Stimulated activated CD8-positive, alpha-beta memory T cell treated with anti-CD3 and anti-CD28 coated beads, Interleukin-4, amount 100 ng/mL, for 48 hours (primary cell): Measurements from ENCODE around the gene RPS21.
A peak's percentile ranks its signal among the peaks of the same experiment; 100 is the strongest.

Experiments
- DNase-seq: peaks from one replicate; pipeline ENCODE4 v3.0.0-alpha.2; 2020

RPS21 gene

DNA sequence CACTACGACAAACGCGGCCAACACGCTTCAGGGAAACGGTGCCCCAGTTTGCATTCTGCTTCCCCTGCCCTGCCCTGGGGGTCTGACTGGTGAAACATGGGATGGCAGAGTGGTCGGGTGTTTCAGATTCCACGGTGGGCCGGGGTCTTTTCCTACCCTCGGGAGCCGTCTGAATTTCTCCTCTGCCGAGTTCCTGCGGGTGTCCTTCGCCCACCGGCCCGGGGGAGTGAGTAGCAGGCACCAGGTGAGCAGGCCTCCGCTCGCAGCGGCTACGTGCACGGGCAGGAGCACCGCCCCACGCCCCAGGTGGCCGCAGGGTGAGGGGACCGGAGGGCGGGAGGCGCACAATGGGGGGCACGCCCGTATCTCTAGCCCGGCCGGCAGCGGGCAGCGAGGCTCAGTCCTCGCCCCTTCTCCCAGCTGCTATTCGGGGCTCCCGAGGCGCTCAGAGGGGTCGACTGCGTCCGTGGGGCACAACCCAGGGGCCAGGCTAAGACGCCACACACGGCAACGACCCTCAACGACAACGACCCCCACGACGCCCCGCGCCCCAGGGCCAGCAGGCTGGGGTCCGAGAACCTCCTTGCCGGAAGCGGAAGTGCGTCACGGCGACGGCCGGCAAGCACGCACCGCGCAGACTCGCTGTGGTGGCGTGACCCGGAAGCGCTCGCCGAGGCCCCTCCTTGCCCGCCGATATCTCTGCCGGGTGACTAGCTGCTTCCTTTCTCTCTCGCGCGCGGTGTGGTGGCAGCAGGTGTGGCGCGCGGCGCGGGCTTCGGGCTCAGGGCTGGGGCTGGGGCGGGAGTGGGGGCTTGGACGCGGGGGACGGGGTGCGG is at the start of gene RPS21:
Gene RPS21 (plus strand): TSS at position 721 of the 836 bp plus-strand sequence. CDS start 236 bp downstream, outside the sequence.
- peak; percentile 94 for DNase-seq

DNA sequence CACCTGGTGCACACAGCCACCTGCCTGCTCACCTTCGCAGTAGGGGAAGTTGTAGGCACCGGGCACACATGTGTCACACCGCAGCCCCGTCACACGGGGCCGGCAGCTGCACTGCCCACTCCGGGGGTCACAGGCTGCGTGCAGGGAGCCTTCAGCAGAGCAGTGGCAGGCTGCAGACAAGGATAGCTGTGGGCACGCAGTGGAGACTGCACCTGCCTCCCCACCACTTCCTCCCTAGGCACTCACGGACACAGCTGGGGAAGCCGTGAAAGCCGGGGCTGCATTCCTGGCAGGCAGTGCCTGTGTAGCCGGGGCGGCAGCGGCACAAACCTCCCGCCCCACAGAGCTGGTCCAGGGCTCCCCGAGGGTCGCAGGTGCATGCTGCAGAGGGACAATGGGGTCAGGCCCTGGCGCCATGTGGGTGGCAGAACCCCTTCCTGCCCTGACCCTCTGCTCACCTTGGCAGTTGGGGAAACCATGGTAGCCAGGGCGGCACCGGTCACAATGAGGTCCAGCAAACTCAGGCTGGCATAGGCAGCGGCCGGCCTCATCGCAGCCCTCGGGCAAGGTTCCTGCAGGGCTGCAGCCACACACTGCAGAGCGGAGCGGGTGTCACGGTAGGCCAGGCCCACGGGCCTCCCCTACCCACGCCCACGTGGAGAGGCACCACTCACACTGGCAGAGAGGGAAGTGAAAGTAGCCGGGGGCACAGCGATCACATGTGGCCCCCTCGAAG is 49.2 kb upstream of the RPS21 start:
- DNase-seq: no peak

GRCh38 chr20:62338294-62338620 is 48.6 kb upstream of the RPS21 start:
- DNase-seq: no peak

DNA sequence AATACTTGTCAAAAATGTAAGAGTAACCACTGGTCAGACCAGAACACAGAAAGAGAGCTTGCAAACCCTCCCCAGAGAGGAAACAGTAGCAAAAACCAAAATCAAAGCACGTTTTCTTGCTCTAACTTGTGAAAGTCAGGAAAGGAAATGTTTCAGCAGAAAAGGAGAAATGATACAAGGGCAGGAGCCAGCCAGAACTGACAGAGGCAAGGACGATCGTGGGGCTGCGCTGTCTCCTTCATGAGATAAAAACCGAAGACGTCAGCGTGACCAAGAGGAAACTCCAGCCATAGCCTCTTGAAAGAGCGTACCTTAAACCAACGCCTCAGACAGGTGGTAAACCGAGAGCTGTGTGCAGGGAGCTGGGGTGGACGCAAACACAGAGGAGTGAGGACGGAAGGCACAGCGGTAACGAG is 47.2 kb upstream of the RPS21 start:
- no peak for DNase-seq

DNA sequence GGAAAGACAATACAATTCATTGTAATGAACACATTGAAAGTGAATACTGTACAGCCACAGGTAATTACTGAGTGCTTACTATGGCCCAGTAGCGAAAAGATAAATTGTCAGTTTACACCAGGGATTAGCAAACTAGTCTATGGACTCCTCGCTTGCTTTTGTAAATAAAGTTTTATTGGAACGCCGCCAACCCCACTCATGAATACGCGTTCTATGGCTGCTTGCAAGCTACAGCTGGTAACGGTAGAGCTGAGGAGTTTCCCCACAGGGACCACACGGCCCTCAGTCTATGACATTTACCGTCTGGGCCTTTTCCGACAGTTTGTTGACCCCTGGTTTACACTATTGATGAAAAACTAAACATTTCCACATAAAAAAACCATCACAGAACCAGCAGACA is 44.0 kb upstream of the RPS21 start:
- DNase-seq: no peak

GRCh38 chr20:62344092-62344491 is 42.8 kb upstream of the RPS21 start:
- no peak for DNase-seq

- no peak for DNase-seq
These were observed 42.1 kb upstream of the RPS21 start for GRCh38 chr20:62344782-62345181.

GRCh38 chr20:62345681-62346370 is 41.1 kb upstream of the RPS21 start:
- no peak for DNase-seq

DNA sequence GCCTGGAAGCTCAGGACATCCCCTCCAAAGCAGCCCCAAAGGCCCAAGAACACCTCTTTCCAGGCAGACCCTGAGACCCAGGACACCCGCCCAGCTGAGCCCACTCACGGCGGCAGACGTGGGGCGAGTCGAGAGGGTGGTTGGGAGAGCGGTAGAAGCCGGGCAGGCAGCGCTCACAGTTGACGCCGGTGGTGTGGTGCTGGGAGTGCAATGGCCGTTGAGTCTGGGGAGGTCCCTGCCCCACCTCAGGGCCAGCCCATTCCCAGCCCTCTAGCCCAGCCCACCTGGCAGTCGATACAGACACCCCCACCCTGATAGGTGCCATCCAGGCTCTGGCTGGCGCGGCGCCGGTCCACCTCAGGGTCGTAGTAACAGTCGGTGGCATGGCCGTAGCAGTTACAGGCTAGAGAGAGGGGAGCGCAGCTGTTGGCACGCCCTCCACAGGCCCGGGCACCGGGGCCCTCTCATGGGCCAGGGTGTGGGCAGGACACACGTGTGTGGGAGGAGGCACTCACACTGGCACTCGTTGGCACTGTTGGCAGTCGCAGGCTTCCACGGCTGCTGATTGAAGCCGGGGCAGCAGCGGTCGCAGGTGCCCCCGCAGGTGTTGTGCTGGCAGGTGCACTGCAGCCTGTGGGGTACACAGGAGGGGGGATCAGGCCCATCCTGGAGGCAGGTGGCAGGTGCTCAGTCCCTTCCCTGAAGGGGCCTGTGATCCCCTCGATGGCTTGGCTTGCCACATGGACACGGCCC is 40.3 kb upstream of the RPS21 start:
- no peak for DNase-seq

DNA sequence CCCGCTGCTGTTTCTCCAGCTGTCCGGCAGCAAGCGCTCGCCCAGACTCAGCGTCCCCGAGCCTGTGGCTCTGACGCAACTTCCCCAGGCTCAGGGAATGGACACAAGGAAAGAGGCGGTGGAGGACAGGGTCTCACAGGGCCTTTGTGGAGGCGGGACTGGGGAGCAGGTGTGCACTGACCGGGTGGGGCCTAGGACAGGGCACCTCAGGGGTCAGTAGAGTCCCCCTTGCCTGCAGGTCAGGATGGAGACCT is 39.8 kb upstream of the RPS21 start:
- no peak for DNase-seq

- DNase-seq: no peak
These were observed 39.5 kb upstream of the RPS21 start for GRCh38 chr20:62347445-62347844.

DNA sequence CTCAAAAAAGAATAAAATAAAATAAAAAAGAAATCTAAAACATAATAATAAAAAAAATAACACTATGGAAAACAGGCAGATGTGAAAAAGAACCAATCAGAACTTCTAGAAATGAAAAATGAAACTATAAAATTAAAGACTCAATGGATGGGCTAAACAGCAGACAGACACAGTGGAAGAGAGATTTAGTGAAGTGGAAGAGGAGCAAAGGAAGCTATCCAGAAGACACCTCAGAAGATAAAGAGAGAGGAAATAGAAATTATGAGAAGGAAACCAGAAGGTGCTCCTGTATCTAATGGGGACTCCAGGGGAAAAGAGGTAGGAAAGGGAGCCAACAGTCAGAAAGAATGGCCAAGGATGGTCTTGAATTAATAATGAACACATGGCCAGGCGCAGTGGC is 38.3 kb upstream of the RPS21 start:
- DNase-seq: no peak

- DNase-seq: no peak
These were observed 37.3 kb upstream of the RPS21 start for GRCh38 chr20:62349556-62350097.

DNA sequence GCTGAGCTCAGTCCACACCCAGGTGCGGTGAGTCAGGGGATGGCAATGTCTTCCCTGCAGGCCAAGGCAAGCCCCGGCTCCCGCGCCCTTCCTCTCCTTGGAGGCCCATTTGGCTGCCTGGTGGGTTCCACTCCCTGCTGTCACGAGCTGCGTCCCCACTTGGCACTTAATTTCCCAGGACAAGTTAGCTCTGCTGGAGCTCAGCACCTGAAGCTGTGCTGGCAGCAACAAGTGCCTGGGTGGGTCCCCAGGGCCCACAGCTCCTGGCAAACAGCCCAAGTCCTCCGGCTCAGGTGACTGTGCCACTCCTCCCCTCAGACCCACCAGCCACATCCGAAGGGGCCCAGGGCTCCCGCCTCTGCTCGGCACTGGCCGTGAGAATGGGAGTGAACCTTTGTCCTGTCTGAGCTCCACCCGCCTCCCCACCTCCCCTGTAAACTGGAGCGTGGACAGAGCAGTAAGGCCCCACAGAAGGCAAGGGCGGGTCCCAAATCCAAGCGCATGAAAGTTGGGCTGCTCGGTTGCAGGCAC is 36.7 kb upstream of the RPS21 start:
- no peak for DNase-seq

DNA sequence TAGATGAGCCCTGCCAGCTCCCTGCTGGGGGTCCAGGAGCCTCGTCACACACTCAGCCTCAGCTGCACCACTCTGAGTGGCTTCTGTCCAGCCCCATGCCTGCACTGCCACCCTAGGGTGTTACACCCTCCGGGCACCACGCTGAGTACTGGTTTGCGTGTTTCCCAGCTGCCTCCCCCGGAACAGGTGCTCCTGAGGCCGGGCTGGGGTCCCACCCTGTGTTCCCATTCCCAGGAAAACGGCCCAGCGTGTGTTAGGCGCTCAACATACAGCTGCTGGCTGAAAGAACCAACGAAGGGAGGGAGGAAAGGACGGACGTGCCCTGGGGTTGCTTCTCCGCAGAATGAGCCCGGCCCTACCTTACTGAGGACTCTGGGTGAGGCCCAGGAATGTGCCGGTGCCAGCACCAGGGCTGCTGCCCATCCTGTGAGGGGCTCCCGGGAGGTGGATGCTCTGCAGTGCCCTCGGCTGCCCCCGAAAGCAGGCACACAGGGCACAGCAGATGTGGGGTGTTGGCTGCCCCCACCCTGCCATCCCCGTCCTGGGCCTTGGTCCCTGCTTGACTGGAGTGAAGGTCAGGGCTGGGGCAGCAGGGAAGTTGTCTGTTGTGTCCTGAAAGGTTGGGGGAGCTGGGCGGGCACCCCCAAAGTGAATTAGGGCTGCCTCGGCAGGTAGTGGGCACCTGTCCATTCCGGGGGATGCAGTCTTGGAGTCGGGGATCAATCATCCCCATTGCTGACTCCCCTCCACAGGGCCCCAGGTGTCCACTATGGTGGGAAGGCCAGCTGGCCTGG is 36.1 kb upstream of the RPS21 start:
- no peak for DNase-seq

DNA sequence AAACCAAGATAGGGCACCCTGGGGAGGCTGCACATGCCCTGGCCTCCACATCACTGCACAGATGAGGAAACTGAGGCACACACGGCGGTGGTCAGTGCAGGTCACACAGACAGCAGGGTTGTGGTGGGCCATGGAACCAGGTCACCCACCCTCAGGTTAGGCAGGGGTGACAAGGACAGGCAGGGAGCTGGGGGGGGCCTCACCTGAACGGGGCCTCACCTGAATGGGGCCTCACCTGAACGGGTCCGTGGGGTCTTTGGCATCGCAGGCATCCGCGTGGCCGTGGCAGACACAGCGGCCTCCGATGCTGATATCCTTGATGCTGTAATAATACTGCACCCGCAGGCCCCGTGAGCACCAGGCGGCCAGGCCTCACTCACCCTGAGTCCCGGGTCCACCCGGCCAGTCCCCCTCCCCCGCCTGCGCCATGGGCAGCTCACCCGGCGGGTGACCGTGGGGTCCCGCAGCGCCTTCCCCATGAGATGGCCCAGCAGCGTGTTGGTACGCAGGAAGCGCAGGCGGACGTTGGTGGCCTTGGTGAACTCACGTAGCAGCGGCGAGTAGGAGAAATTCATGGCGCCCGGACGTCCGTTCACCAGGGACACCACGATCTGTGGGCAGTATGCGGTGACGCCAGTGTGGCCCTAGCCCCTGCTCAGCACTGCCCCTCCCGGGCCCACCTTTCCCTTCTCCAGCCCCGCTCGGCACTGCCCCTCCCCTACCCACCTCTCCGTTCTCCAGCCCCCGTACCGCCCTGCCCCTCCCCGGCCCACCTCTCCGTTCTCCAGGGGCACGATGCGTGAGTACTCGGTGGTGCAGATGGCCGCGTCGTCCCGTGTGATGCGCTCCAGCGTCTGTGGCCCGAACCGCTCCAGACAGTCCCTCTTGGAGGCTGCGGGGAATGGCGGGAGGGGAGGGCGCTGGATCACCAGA is 35.2 kb upstream of the RPS21 start:
- DNase-seq: no peak

GRCh38 chr20:62352402-62353288 is 34.3 kb upstream of the RPS21 start:
- DNase-seq: no peak

DNA sequence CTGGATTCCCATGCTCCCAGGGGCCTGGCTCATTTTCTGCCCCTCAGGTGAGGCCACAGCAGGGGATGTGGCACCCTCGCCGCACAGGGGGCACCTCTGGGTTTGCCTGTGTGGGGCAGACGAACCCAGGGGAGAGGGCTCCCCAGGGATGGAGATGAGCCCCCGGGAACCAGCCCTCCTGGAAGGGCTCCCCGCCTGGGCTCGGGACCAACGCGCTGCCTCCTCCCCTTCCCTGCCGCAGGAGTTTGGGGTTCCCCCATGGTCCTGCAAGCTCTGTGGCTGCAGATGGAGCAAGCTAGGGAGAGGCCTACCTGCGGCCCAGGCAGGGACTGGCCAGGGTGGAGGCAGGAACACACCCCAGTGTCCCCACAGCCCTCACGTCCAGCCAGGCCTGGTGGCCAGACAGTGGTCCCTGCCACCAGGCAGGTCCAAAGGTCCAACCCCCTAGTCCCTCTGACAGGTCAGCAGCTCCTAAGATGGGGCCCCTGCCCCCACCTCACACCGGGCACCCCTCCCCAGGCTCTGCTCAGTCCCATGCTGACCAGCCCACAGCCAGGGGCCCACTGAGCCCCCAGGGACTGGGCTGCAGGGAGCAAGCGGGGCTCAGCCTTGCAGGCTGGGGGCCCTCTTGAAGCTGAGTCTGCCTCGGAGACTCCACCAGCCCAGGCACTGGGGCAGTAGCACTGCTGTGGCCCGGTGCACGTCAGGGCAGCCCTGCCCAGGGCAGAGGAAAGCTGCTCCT is 33.4 kb upstream of the RPS21 start:
- DNase-seq: no peak
